ENCODE measurements around the gene BRD3.

BRD3 gene

GRCh38 chr9:134024214-134024792 is 43.5 kb downstream of the BRD3 start:
- DNase-seq (ENCODE audit: low read depth) = no peak

- DNase-seq (ENCODE audit: low read depth) = no peak
Measured at GRCh38 chr9:134014946-134015345, 52.9 kb downstream of the BRD3 start.

- DNase-seq (ENCODE audit: low read depth) = no peak
Measured at GRCh38 chr9:134011401-134011800, 56.4 kb downstream of the BRD3 start.

GRCh38 chr9:134010310-134011173 is 57.3 kb downstream of the BRD3 start:
- DNase-seq (ENCODE audit: low read depth) = no peak

GRCh38 chr9:134007571-134007970 is 60.3 kb downstream of the BRD3 start:
- no peak for DNase-seq (ENCODE audit: low read depth)

GRCh38 chr9:134007150-134007549 is 60.7 kb downstream of the BRD3 start:
- DNase-seq (ENCODE audit: low read depth) = no peak

- no peak for DNase-seq (ENCODE audit: low read depth)
Measured at GRCh38 chr9:134005381-134005780, 62.4 kb downstream of the BRD3 start.

- DNase-seq (ENCODE audit: low read depth) = no peak
Measured at GRCh38 chr9:134004881-134005280, 62.9 kb downstream of the BRD3 start.

- no peak for DNase-seq (ENCODE audit: low read depth)
Measured at GRCh38 chr9:134004131-134004873, 63.5 kb downstream of the BRD3 start.

- no peak for DNase-seq (ENCODE audit: low read depth)
Measured at GRCh38 chr9:134003237-134003636, 64.6 kb downstream of the BRD3 start.

- DNase-seq (ENCODE audit: low read depth) = no peak
Measured at GRCh38 chr9:134002796-134003195, 65.0 kb downstream of the BRD3 start.

GRCh38 chr9:133999851-134000265 is 68.0 kb downstream of the BRD3 start:
- DNase-seq (ENCODE audit: low read depth) = no peak

GRCh38 chr9:133998915-133999595 is 68.8 kb downstream of the BRD3 start:
- DNase-seq (ENCODE audit: low read depth) = no peak

- no peak for DNase-seq (ENCODE audit: low read depth)
Measured at GRCh38 chr9:133997584-133997983, 70.2 kb downstream of the BRD3 start.

- no peak for DNase-seq (ENCODE audit: low read depth)
Measured at GRCh38 chr9:133996531-133997520, 71.0 kb downstream of the BRD3 start.

- DNase-seq (ENCODE audit: low read depth) = no peak
Measured at GRCh38 chr9:133995012-133995896, 72.6 kb downstream of the BRD3 start.

GRCh38 chr9:133994353-133995011 is 73.3 kb downstream of the BRD3 start:
- peak; percentile 24 for DNase-seq (ENCODE audit: low read depth)

- DNase-seq (ENCODE audit: low read depth) = no peak
Measured at GRCh38 chr9:133993635-133994253, 74.1 kb downstream of the BRD3 start.

Data from T-helper 22 cell (primary cell).